Kidney (tissue), 14 donors: ENCODE results near the gene SLU7. TPM values are rescaled to one million over a fixed set of nuclear protein-coding genes. Genes with fewer than 3 reads are reported as not detected.

Experiments used
- DNase-seq, 5 donors: peaks; one replicate each; pipeline ENCODE4 v3.0.0-alpha.2; 2013 to 2020
- FAIRE-seq: peaks from 2 replicates; lab custom pipeline; 2012; peaks lifted over from hg19 to GRCh38; lab: Jason Lieb, UNC
- H3K27ac ChIP-seq, 2 donors: one replicate each; pipeline ENCODE4 v1.7.0; 2013; ENCODE audit warnings: low read depth in 2 of 2, low read length in 2 of 2, inconsistent platforms in 1 of 2
- H3K27me3 ChIP-seq: one replicate; pipeline ENCODE4 v1.7.1; 2013; ENCODE audit warnings: low read length, inconsistent platforms; ENCODE audit not compliant: control insufficient read depth, insufficient read depth
- H3K36me3 ChIP-seq, 3 donors: one replicate each; pipeline versions ENCODE4 v1.7.0 to v1.7.1; 2013; ENCODE audit warnings: low read length in 3 of 3, control low read depth in 1 of 3, inconsistent platforms in 1 of 3; ENCODE audit not compliant: insufficient read depth in 3 of 3, control insufficient read depth in 2 of 3
- H3K4me1 ChIP-seq, 3 donors: one replicate each; pipeline versions ENCODE4 v1.7.0 to v1.7.1; 2013; ENCODE audit warnings: low read length in 3 of 3, inconsistent platforms in 1 of 3, low read depth in 1 of 3; ENCODE audit not compliant: control insufficient read depth in 2 of 3, insufficient read depth in 2 of 3
- H3K4me3 ChIP-seq, 3 donors: one replicate each; pipeline versions ENCODE4 v1.7.0 to v1.8.1; 2013; ENCODE audit warnings: low read length in 3 of 3, control low read depth in 1 of 3, inconsistent platforms in 1 of 3
- H3K9ac ChIP-seq, 3 donors: one replicate each; pipeline versions ENCODE4 v1.7.0 to v1.7.1; 2013; ENCODE audit warnings: low read length in 3 of 3, control low read depth in 1 of 3, inconsistent platforms in 1 of 3
- H3K9me3 ChIP-seq, 3 donors: one replicate each; pipeline versions ENCODE4 v1.7.0 to v1.7.1; 2013; ENCODE audit warnings: low read length in 3 of 3, control low read depth in 1 of 3, inconsistent platforms in 1 of 3; ENCODE audit not compliant: control insufficient read depth in 2 of 3, insufficient read depth in 1 of 3
- CTCF ChIP-seq: IDR thresholded peaks from 3 replicates; pipeline ENCODE4 v1.5.1; 2012; ENCODE audit warnings: mild to moderate bottlenecking, moderate library complexity, borderline replicate concordance; ENCODE audit not compliant: insufficient read depth; ENCODE audit errors: extremely low read depth
- intact Hi-C: fragments of 100-400 bp; cut with DNase I; formaldehyde crosslinking; loops from one replicate; pipeline ENCODE4 v1.11.1; 2022
- polyA plus RNA-seq: library from polyadenylated mRNA; stranded (reverse); fragments of 350-450 nt; fragmentation: Illumina TruSeq; extraction: RNeasy Lipid Tissue Mini Kit (QIAGEN cat#74804); gene quantifications from one replicate; pipeline ENCODE4 v1.2.3, GENCODE V29; 2014; ENCODE audit warnings: low read depth, low replicate concordance; ENCODE audit not compliant: insufficient read depth
- total RNA-seq: library from RNA; stranded (reverse); fragmentation: NEBNext Ultra II Directional; extraction: Animal tissue kit (Norgen Biotek cat#: 25700); gene quantifications from one replicate; pipeline ENCODE4 v1.2.1, GENCODE V29; 2021
- donor health status: control.
- donor health status: control.
- donor health status: control.
- donor health status: control.
- donor health status: control.
- donor health status: DM: yes; HTN: yes; CAD: no.
- donor health status: Normal renal cell carcinoma (clear cell type).

SLU7 gene
- total and polyA plus RNA-seq, 2 donors from 2014 or later = 41.7 to 56.9 TPM

DNA sequence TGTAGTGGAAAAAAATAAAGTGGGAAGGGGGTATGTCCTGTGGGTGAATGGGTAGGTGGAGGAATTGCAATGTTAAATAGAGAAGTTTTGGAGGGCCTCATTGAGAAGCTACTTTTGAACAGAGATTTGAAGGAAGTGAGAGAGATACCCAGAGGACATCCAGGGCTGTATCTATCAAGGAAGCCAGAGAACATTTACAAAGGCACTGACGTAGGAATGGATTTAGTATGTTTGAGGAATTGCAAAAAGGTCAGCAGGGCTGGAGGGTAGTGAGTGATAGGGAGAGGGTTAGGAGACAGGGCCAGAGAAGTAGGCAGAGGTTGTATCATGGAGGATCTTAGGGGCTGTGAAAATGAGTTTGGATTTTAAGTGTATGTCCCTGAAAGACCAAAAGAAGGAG lies 16.7 kb upstream of the SLU7 start:
- TF ChIP-seq CTCF = no peak
- intact Hi-C loops = no loop called here
- Histone ChIP-seq H3K27me3 (no peaks in the 10 kb centered on the region), H3K4me3 (no peak overlapping the region), H3K36me3 (no peaks in the 10 kb centered on the region), H3K4me1 (peaks cover 0 to 9% (median 2%) of the 10 kb centered on the region in 3 donors), H3K27ac (no peak overlapping the region), H3K9me3 (no peaks in the 10 kb centered on the region), H3K9ac (no peak overlapping the region)
- no peak for DNase-seq
- FAIRE-seq = no peak

DNA sequence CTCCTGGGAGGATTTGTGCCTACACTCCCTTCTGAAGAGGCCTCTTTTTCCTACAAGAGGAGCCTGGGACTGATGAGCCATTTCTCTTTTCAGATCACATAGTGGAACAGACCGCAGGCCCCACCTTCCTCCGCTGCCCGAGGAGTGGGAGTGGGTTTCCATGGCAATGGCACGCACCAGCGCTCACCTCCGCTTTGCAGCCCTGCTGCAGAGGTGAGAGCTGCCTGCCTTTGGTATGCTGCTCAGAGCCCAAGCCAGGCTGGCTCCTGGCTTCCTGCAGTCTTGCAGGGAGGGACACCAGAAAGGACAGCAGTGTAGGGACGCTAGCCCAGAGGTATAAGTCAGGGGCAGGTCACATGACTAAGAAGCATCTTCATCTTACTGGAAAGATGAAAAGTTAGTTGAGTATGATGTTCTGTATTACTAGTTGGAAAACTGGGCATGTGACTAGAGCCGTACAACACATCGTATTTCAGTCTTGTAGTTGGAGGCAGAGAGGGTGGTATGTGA lies 15.2 kb upstream of the SLU7 start:
- Histone ChIP-seq H3K9ac (peak overlapping the region in 1 of 3 donors; percentile 14), H3K4me3 (peak overlapping the region in 1 of 3 donors; percentile 40), H3K27ac (no peak overlapping the region), H3K9me3 (no peaks in the 10 kb centered on the region), H3K4me1 (peaks cover 0 to 9% (median 2%) of the 10 kb centered on the region in 3 donors), H3K36me3 (no peaks in the 10 kb centered on the region), H3K27me3 (no peaks in the 10 kb centered on the region)
- intact Hi-C loops = no loop called here
- DNase-seq = peak; percentile 94 to 97 (median 97)
- FAIRE-seq = no peak
- TF ChIP-seq CTCF = no peak

DNA sequence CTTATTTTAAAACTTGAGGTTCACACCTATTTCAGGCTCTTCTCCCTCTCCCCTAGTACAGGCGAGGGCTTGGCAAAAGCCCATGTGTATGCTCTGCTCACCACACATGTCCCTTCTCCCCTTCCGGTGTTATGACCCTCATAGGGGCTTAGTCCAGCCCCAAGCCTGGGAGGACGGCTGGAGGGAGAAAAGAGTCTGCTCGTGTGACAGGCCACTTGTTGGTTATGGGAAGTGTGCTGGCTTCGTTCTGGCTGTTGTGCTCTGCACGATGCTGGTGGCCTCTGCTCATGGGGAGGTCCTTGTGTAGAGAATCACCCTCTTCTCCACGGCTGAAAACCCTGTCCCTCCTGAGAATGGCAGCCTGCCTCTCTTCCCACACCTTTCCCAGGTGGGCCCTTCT lies 13.9 kb upstream of the SLU7 start:
- no peaks in the 10 kb centered on the region for H3K27me3 ChIP-seq
- no peak overlapping the region for H3K4me3 ChIP-seq
- no peak for FAIRE-seq
- no peaks in the 10 kb centered on the region for H3K9me3 ChIP-seq
- no peak overlapping the region for H3K9ac ChIP-seq
- H3K27ac ChIP-seq = no peak overlapping the region
- peak in 1 of 5 donors; percentile 51 for DNase-seq
- intact Hi-C loops = no loop called here
- H3K36me3 ChIP-seq = peaks cover 0 to 2% (median 0%) of the 10 kb centered on the region in 3 donors
- no peak for TF ChIP-seq CTCF
- H3K4me1 ChIP-seq = peaks cover 0 to 4% (median 2%) of the 10 kb centered on the region in 3 donors

GRCh38 chr5:160432196-160432595 lies 13.3 kb upstream of the SLU7 start:
- Histone ChIP-seq H3K4me1 (peaks cover 0 to 4% (median 2%) of the 10 kb centered on the region in 3 donors), H3K9me3 (no peaks in the 10 kb centered on the region), H3K27me3 (no peaks in the 10 kb centered on the region), H3K36me3 (peaks cover 0 to 2% (median 0%) of the 10 kb centered on the region in 3 donors), H3K27ac (no peak overlapping the region), H3K4me3 (no peak overlapping the region), H3K9ac (no peak overlapping the region)
- no peak for DNase-seq
- FAIRE-seq = no peak
- TF ChIP-seq CTCF = no peak
- intact Hi-C loops = no loop called here
